Measurements from ENCODE around the gene CHCHD4. TPM values are rescaled to one million over a fixed set of nuclear protein-coding genes. Genes with fewer than 3 reads are reported as not detected.

The CHCHD4 gene
- total RNA-seq, 1 experiment from 2014 or later, result 15.3 TPM

DNA sequence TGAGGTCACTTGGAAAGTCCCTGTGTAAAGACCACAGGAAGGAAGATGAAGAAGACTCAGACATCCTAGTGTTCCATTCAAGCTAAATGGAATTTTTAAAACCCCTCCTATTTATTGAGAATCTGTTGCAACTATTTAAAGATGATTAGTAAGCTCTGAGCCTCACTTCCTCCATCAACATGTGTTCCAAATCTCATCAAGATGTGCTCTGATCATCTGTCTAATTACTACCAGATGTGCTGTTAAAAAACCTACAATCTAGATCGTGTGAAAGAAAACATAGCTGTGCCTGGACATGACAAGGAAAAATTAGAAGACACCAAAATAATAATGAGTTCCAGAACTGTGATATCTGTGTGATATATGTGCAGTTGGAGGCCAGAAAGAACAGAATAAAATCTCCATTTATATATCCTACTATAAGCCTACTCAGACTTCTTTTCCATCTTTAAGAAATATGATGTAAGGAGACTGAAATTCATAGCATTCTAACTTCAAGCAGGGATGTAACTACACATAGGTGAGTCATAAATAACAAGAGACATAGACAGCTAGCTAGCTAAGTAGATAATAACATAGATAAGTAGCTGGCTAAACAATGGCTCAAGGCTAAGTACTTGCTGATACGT lies 46.0 kb upstream of the CHCHD4 start:
- POLR2A ChIA-PET, result no interaction called here
- H3K36me3 ChIP-seq (ENCODE audit: control insufficient read depth, insufficient read depth, low read length), result peaks cover 7% of the 10 kb centered on the region
- peak overlapping the region; percentile 19 for H3K27ac Mint-ChIP-seq (ENCODE audit: unreplicated experiment)

DNA sequence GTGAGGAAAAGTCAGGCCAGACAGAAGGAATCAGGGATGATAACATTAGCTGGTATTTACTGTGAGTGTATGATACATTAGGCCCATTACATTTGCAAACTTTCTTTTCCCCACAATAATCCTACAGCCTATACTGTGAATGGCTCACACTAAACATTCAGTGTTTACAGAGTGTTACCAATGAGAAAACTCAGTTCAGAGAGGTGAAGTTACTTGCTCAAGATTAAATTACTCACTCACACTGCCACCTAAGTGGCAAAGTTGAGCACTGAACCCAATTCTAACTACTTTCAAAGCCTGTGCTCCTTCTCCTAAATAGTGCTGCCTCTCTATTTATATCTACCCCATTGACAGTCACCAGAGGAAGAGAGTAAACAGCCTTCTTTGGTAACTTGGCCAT lies 45.2 kb upstream of the CHCHD4 start:
- TF ChIP-seq, protein P1, sequence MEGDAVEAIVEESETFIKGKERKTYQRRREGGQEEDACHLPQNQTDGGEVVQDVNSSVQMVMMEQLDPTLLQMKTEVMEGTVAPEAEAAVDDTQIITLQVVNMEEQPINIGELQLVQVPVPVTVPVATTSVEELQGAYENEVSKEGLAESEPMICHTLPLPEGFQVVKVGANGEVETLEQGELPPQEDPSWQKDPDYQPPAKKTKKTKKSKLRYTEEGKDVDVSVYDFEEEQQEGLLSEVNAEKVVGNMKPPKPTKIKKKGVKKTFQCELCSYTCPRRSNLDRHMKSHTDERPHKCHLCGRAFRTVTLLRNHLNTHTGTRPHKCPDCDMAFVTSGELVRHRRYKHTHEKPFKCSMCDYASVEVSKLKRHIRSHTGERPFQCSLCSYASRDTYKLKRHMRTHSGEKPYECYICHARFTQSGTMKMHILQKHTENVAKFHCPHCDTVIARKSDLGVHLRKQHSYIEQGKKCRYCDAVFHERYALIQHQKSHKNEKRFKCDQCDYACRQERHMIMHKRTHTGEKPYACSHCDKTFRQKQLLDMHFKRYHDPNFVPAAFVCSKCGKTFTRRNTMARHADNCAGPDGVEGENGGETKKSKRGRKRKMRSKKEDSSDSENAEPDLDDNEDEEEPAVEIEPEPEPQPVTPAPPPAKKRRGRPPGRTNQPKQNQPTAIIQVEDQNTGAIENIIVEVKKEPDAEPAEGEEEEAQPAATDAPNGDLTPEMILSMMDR (IDR thresholded peaks at IDR 0.05; ENCODE audit: insufficient read depth in 1 of 2, low read depth in 1 of 2, low read length in 1 of 2, severe bottlenecking in 1 of 2, unreplicated experiment in 1 of 2), result no peak
- Mint-ChIP-seq H3K4me1 (ENCODE audit: low read depth, unreplicated experiment) (peaks cover 8% of the 10 kb centered on the region), H3K4me3 (ENCODE audit: unreplicated experiment) (no peak overlapping the region), H3K27ac (ENCODE audit: unreplicated experiment) (no peak overlapping the region), H3K27me3 (ENCODE audit: insufficient read depth, unreplicated experiment) (no peaks in the 10 kb centered on the region), H3K9me3 (ENCODE audit: unreplicated experiment) (no peaks in the 10 kb centered on the region), H3K36me3 (ENCODE audit: insufficient read depth, unreplicated experiment) (peaks cover 63% of the 10 kb centered on the region)
- no peak for DNase-seq
- ChIA-PET CTCF (no interaction called here), POLR2A (no interaction called here)
- H3K27me3 ChIP-seq (replicated peaks; ENCODE audit: control insufficient read depth, insufficient read depth, low read length), result no peaks in the 10 kb centered on the region
- intact Hi-C loops (cut with micrococcal nuclease; ENCODE audit: unreplicated experiment), result no loop called here
- no peak overlapping the region for H3K4me3 ChIP-seq (ENCODE audit: low read depth, low read length)
- BruUV-seq (replicated peaks), result no TSS peak
- H3K36me3 ChIP-seq (ENCODE audit: control insufficient read depth, insufficient read depth, low read length), result peaks cover 11% of the 10 kb centered on the region
- no peaks in the 10 kb centered on the region for H3K9me3 ChIP-seq
- H3K4me1 ChIP-seq, result no peaks in the 10 kb centered on the region

More for the DNA sequence above, 46.0 kb upstream of the CHCHD4 start:
- H3K4me1 ChIP-seq, result peaks cover 4% of the 10 kb centered on the region; the same call in 1 of the 2 replicates
- BruUV-seq (replicated peaks), result no TSS peak
- TF ChIP-seq, protein P1 (IDR thresholded peaks at IDR 0.05; ENCODE audit: insufficient read depth in 1 of 2, low read depth in 1 of 2, low read length in 1 of 2, severe bottlenecking in 1 of 2, unreplicated experiment in 1 of 2), result no peak
- no peaks in the 10 kb centered on the region for H3K9me3 ChIP-seq
- Mint-ChIP-seq H3K4me1 (ENCODE audit: low read depth, unreplicated experiment) (peaks cover 16% of the 10 kb centered on the region), H3K27me3 (ENCODE audit: insufficient read depth, unreplicated experiment) (no peaks in the 10 kb centered on the region), H3K4me3 (ENCODE audit: unreplicated experiment) (no peak overlapping the region), H3K36me3 (ENCODE audit: insufficient read depth, unreplicated experiment) (peaks cover 58% of the 10 kb centered on the region), H3K9me3 (ENCODE audit: unreplicated experiment) (no peaks in the 10 kb centered on the region)
- no peaks in the 10 kb centered on the region for H3K27me3 ChIP-seq (replicated peaks; ENCODE audit: control insufficient read depth, insufficient read depth, low read length)
- no peak for DNase-seq
- intact Hi-C loops (cut with micrococcal nuclease; ENCODE audit: unreplicated experiment), result no loop called here
- no peak overlapping the region for H3K4me3 ChIP-seq (ENCODE audit: low read depth, low read length)
- CTCF ChIA-PET, result interaction anchor here (1.0 kb wide), 1 partner anchor 33 kb away, joined by 3 read pairs; no protein-coding TSS in a partner anchor

DNA sequence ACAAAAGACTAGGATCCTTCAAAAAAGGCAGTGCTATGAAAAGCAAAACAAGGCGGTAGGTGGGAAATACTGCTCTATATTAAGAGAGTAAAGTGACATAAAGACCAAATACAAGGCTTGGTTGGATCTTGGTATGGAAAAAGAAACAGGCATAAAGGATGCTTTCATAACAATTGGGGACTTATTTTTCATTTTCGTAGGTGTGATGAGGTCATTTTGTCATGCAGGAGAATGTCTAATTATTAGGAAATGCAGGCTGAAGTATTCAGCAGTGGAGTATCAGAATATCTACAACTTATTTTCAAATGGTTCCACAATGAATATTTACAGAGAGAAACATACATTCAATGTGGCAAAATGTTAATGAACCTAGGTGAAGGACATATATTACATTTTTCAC lies 44.8 kb upstream of the CHCHD4 start:
- Mint-ChIP-seq H3K36me3 (ENCODE audit: insufficient read depth, unreplicated experiment) (peaks cover 68% of the 10 kb centered on the region), H3K9me3 (ENCODE audit: unreplicated experiment) (no peaks in the 10 kb centered on the region), H3K27me3 (ENCODE audit: insufficient read depth, unreplicated experiment) (no peaks in the 10 kb centered on the region), H3K4me1 (ENCODE audit: low read depth, unreplicated experiment) (peaks cover 7% of the 10 kb centered on the region), H3K27ac (ENCODE audit: unreplicated experiment) (no peak overlapping the region), H3K4me3 (ENCODE audit: unreplicated experiment) (no peak overlapping the region)
- no peak overlapping the region for H3K4me3 ChIP-seq (ENCODE audit: low read depth, low read length)
- DNase-seq, result no peak
- TF ChIP-seq, protein P1 (IDR thresholded peaks at IDR 0.05; ENCODE audit: insufficient read depth in 1 of 2, low read depth in 1 of 2, low read length in 1 of 2, severe bottlenecking in 1 of 2, unreplicated experiment in 1 of 2), result no peak
- CTCF ChIA-PET, result no interaction called here
- no peaks in the 10 kb centered on the region for H3K27me3 ChIP-seq (replicated peaks; ENCODE audit: control insufficient read depth, insufficient read depth, low read length)
- intact Hi-C loops (cut with micrococcal nuclease; ENCODE audit: unreplicated experiment), result no loop called here
- POLR2A ChIA-PET, result no interaction called here
- no peaks in the 10 kb centered on the region for H3K9me3 ChIP-seq
- BruUV-seq (replicated peaks), result no TSS peak
- H3K36me3 ChIP-seq (ENCODE audit: control insufficient read depth, insufficient read depth, low read length), result peaks cover 11% of the 10 kb centered on the region
- no peaks in the 10 kb centered on the region for H3K4me1 ChIP-seq

Measured in Caco-2 (cell line).